HG02885 (cell line): Measurements from ENCODE around the gene HS6ST3.
"Not testable (repeated sequence)": the region's sequence is repeated elsewhere in the genome, so short reads cannot be mapped to it uniquely, and the experiment has no call there.

ENCODE experiments used
- ATAC-seq: cut with Tn5 transposase; IDR thresholded peaks from one replicate; pipeline ENCODE4 v1.9.1; 2021; ENCODE audit warnings: mild to moderate bottlenecking; ENCODE audit not compliant: unreplicated experiment, poor library complexity

Gene HS6ST3

DNA sequence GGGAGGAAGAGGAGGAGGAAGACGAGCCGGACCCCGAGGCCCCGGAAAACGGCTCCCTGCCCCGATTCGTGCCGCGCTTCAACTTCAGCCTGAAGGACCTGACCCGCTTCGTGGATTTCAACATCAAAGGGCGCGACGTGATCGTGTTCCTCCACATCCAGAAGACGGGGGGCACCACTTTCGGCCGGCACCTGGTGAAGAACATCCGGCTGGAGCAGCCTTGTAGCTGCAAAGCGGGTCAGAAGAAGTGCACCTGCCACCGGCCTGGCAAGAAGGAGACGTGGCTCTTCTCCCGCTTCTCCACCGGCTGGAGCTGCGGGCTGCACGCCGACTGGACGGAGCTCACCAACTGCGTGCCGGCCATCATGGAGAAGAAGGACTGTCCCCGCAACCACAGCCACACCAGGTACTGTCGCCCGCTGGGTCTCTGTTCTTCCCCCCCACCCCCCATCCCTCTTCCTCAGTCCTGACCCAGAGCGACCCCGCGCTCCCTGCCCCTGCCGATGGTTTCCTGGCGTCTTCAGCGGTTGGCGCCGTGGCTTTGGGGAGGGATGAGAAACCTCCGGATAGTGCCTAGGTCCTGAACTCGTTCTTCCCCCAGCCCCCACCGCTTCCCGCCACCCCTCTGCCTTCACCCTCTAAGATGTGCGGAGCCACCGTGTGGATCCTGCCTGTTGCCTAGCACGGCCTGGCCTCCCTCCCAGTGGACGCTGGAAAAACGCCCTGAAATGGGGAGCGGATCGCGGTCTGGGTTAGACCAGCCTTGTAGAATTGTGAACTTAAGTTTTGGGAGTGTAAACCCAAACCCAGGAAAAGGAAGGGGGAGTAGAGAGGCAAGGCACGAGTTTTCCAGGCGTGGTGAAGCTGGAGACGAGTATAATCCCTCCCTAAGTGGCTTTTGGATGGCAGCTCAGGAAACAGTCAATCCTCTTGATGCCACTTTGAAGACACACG, 1.5 kb downstream of the HS6ST3 start:
- ATAC-seq: no peak

DNA sequence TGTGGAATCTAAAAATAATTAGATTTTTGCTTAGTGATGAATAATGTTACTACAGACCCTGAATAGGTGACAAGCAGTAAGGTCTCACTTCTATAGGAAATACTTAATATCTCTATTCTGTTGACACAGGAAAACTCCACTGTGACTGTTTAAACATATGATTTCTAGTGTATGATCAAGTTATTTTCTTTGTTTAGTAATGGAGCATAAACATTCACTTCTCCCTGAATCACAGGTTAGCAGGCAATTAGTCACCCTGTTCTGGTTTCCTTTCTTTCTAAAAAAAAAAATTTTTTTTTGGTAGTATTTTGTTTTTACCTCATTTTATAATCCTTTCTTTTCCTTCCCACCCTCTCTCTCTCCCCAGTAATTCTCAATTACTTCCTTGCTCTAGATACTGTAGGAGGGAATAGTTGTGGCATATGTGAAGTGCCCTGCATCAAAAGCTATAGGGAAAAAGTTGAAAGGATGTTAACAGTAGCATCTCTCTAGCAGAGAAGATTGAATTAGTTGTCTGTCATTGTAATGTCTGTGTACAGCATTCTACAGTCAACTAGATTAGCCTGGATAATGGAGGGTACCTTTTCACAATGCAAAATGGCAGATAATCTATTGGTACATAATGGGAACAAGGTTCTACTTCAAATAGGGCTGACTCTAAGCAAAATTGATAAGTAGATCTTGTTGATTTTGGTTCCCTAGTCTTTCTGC, 3.5 kb downstream of the HS6ST3 start:
- no peak for ATAC-seq

DNA sequence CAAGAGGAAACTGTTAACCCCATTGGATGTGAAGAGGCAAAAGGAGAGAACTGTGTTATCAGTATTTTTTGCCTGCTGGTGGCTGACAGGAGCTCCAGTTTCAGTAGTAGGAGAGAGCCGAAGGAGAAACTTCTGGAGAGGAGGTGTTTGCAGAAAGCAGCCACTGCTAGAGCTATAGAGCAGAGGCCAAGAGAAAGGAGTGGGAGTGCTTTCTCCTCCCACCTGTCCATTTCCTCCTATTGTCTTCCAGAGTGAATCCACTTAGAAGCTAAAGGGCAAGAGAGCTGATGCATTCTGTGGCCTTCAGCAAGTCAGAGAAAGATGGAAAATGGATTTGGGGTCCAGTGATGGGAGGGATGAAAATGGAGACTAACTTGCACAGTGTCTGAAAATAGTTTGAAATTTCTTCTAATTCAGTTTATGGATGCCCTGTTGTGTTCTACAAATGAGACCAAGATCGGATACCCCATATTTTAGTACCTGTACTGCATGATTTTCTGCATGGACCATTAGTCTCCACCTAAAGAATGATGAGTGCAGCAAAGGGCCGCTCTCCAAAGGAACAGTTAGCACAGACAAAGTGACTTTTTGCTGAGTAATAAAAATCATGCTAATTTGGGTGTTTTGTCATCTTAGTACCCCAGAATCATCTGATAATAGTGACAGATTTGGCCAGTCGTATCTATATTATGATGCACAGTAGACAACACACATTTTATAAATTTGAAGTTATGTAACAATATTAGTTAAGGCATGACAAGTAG, 10.7 kb downstream of the HS6ST3 start:
- ATAC-seq: no peak

DNA sequence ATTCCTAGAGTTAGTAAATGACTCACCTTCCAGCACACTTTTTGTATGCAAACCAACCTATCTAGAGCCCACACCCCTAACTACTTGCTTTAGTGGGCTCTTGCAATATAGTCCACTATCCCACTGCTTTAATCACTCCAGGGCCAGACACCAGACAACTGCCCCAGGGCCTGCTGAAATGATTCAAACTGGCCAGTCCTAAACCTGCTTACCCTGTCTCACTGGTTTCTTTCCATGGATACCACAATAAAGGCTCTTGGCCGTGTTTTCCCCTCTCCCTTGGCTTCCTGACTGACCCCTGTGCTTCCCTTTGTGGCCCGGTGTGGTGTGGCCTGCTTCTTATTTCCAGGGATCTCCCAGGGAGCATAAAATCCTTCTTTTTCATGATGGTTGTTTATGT, 14.6 kb downstream of the HS6ST3 start:
- ATAC-seq: no peak

DNA sequence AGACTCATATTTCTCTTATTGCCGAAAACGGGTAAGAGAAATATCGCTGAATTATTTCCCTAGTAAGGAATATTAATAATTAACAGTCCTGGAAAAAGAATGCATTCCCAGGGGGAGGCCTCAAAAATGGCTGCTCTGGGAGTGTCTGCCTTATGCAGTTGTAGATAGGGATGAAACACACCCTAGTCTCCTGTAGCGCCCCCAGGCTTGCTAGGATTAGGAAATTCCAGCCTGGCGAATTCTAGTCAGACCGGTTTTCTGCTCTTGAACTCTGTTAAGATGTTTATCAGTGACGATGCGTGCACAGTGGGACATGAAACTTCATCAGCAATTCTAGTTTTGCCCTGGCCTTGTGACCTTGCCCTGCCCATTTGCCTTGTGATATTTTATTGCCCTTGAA, 18.2 kb downstream of the HS6ST3 start:
- not testable (repeated sequence) for ATAC-seq

DNA sequence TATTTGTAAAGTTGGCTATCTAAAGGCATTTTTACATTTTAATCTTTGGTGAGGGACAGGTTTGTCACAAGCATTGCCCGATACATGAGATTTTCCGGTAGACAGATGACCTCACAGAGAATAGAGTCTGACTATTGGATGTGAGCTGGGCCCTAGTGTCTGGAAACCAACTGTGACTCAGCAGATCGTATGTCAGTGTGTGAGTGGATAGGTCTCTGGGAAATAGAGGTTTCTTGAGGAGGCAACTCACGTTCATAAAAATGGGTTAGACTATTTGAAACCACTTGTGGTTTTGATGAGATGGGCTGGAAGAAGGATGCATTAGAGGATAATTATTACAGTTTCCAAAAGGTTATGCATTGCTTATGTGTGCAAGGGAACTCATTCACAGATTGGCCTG, 19.2 kb downstream of the HS6ST3 start:
- ATAC-seq: no peak

- ATAC-seq: no peak
Measured at GRCh38 chr13:96112936-96113335, 23.0 kb downstream of the HS6ST3 start.

DNA sequence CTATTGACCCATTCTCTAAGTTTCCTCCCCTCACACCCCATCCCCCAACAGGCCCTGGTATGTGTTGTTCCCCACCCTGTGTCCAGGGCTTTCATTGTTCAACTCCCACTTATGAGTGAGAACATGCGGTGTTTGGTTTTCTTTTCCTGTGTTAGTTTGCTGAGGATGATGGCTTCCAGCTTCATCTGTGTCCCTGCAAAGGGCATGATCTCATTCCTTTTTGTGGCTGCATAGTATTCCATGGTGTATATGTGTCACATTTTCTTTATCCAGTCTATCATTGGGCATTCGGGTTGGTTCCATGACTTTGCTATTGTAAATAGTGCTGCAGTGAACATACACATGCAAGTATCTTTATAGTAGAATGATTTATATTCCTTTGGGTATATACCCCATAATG, 25.5 kb downstream of the HS6ST3 start:
- not testable (repeated sequence) for ATAC-seq

DNA sequence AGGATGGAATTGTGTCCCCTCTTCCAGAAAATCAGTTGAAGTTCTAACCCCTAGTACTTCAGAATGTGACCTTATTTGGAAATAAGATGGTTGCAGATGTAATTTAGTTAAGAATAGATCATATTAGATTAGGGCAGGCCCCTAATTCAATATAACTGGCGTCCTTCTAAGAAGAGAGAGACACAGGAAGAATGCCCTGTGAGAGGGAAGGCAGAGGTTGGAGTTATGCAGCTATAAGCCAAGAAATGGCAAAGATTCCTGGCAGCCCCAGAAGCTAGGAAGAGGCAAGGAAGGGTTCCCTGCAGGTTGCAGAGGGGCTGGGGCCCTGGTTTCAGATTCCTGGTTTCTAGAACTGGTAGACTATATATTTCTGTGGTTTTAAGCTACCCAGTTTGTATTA, 30.0 kb downstream of the HS6ST3 start:
- ATAC-seq: no peak

DNA sequence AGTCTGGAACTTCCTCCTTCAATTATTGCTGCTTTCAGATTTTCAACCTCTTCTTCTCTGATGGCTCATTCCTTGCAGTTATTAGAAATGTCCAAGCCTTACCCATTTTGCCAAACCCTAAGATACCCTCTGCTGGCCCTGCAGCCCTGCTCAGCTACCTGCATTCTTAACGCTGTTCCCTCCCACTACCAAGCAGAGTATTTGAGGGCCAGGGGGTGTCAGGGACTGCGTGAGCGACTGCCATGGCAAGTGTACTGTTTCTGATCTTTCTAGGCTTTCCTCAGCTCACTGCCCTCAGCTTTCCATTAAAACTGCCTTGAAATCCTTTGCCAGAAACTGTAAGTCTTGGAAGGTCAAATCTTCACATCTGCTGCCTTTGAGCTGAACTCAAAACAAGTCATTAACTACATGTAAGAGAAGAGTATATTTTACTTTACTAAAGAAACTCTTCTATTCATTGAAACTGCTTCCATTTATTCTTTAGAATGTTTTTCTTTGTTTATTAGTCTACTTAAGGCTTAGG, 41.0 kb downstream of the HS6ST3 start:
- no peak for ATAC-seq

DNA sequence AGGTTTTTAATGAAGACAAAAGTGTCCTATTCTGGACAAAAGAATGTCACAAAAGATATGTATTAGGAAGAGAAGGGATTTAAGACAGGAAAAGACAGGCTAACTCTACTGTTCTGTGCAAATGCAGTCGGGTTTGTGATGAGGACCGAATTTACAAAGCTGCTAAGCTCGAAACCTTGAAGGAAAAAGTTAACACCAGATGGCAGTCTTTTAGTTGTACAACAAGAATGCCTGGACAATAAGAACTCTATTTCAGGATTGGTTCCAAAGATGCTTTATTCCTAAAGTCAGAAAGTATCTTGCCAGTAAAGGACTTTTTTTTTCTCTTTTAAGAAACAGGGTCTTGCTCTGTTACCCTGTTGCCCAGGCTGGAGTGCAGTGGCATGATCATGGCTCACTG, 51.1 kb downstream of the HS6ST3 start:
- no peak for ATAC-seq

- ATAC-seq: no peak
Measured at GRCh38 chr13:96159725-96160124, 69.8 kb downstream of the HS6ST3 start.

GRCh38 chr13:96161141-96161540, 71.2 kb downstream of the HS6ST3 start:
- ATAC-seq: no peak

- ATAC-seq: no peak
Measured at GRCh38 chr13:96165840-96166239, 75.9 kb downstream of the HS6ST3 start.

- ATAC-seq: no peak
Measured at GRCh38 chr13:96172066-96172465, 82.2 kb downstream of the HS6ST3 start.

GRCh38 chr13:96178759-96179158, 88.9 kb downstream of the HS6ST3 start:
- ATAC-seq: no peak

GRCh38 chr13:96179309-96179708, 89.4 kb downstream of the HS6ST3 start:
- no peak for ATAC-seq

GRCh38 chr13:96181911-96182310, 92.0 kb downstream of the HS6ST3 start:
- no peak for ATAC-seq

- ATAC-seq: no peak
Measured at GRCh38 chr13:96185818-96186217, 95.9 kb downstream of the HS6ST3 start.

GRCh38 chr13:96191367-96191766, 101.5 kb downstream of the HS6ST3 start:
- ATAC-seq: no peak
